Brain microvascular endothelial cell (primary cell): Measurements from ENCODE around the gene PAXX.
A peak's percentile ranks its signal among the peaks of the same experiment; 100 is the strongest.

Source experiments
- DNase-seq: peaks from one replicate; pipeline ENCODE4 v3.0.0-alpha.2; 2020
- H3K27ac ChIP-seq: fragments of 250-450 bp; sonication (Bioruptor Pico); 2 replicates; pipeline ENCODE4 v1.5.1; 2020; ENCODE audit warnings: mild to moderate bottlenecking, moderate library complexity
- H3K27me3 ChIP-seq: fragments of 250-450 bp; sonication (Bioruptor Pico); replicated peaks from 2 replicates; pipeline ENCODE4 v1.5.1; 2020; ENCODE audit warnings: mild to moderate bottlenecking
- H3K36me3 ChIP-seq: fragments of 250-450 bp; sonication (Bioruptor Pico); replicated peaks from 2 replicates; pipeline ENCODE4 v1.5.1; 2020; ENCODE audit warnings: mild to moderate bottlenecking
- H3K4me3 ChIP-seq: 2 replicates; pipeline ENCODE4 v1.5.1; 2011; ENCODE audit warnings: low read depth, mild to moderate bottlenecking, control low read depth, low read length, moderate library complexity
- in situ Hi-C: cut with HindIII; loops from 2 replicates; pipeline ENCODE4 v1.10.0; 2017; ENCODE audit warnings: low sequenced_read_pairs, low pct_ligation_motif_present
- TF ChIP-seq, protein P1 (sequence below): IDR thresholded peaks from 2 replicates; pipeline ENCODE4 v1.5.1; 2011; ENCODE audit warnings: low read depth, mild to moderate bottlenecking, moderate library complexity, low read length, control low read depth, inconsistent platforms; ENCODE audit errors: missing control alignments

The PAXX gene

DNA sequence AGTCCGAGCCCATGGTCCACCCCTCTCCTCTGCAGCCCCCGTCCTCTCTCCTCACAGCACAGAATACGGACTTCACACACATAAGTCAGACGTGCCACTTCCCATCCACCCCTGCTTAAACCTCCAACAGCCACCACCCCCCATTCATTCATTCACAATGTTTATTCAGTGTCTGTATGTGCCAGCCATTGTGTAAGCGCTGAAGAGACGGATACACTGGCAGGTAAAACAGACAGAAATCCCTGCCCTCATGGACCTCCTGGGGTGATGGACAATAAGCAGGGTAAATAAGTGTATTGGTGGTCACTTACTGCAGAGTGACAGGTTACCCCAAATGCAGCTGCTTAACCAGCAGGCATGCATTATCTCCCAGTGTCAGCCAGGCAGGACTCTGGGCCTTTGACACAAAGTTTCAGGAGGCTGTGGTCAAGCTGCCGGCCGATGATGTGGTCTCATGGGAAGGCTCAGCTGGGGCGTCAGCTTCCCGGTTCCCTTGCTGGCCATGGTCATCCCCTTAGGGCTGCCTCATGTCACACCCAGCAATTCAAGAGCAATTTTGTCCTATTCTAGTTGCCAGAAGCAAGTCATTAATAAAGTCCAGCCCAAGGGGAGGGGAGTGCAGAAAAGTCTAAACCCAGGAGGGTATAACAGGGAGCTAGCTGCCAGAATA lies 1.8 kb upstream of the PAXX start:
- no peak overlapping the region for H3K4me3 ChIP-seq
- no peak for DNase-seq
- TF ChIP-seq, protein P1, sequence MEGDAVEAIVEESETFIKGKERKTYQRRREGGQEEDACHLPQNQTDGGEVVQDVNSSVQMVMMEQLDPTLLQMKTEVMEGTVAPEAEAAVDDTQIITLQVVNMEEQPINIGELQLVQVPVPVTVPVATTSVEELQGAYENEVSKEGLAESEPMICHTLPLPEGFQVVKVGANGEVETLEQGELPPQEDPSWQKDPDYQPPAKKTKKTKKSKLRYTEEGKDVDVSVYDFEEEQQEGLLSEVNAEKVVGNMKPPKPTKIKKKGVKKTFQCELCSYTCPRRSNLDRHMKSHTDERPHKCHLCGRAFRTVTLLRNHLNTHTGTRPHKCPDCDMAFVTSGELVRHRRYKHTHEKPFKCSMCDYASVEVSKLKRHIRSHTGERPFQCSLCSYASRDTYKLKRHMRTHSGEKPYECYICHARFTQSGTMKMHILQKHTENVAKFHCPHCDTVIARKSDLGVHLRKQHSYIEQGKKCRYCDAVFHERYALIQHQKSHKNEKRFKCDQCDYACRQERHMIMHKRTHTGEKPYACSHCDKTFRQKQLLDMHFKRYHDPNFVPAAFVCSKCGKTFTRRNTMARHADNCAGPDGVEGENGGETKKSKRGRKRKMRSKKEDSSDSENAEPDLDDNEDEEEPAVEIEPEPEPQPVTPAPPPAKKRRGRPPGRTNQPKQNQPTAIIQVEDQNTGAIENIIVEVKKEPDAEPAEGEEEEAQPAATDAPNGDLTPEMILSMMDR = no peak
- H3K27ac ChIP-seq = no peak overlapping the region
- peaks cover 11% of the 10 kb centered on the region for H3K27me3 ChIP-seq
- in situ Hi-C loops = no loop called here
- H3K36me3 ChIP-seq = no peaks in the 10 kb centered on the region

DNA sequence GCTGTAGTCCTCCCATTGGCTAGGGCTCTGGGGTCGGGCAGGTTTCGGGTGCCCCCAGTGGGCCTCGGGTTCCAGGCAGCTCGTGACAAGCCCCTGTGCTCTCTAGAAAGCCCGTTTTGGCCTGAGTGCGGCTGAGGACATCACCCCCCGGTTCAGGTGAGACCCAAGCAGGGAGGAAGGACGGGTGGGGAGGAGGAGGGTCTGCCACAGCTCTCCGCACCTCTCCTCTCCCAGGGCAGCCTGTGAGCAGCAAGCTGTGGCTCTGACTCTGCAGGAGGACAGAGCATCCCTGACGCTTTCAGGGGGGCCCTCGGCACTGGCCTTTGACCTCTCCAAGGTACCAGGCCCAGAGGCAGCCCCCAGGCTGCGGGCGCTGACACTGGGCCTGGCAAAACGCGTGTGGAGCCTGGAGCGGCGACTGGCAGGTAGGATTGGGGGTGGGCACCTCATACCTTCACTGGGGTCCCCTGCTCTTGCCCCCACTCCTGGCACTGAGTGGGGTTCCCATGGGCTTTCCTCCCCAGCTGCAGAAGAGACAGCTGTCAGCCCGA lies 672 bp downstream of the PAXX start:
- Histone ChIP-seq H3K27ac (no peak overlapping the region), H3K36me3 (no peaks in the 10 kb centered on the region), H3K27me3 (no peaks in the 10 kb centered on the region), H3K4me3 (peak overlapping the region; percentile 65)
- in situ Hi-C loops = no loop called here
- TF ChIP-seq, protein P1 = no peak
- DNase-seq = no peak

DNA sequence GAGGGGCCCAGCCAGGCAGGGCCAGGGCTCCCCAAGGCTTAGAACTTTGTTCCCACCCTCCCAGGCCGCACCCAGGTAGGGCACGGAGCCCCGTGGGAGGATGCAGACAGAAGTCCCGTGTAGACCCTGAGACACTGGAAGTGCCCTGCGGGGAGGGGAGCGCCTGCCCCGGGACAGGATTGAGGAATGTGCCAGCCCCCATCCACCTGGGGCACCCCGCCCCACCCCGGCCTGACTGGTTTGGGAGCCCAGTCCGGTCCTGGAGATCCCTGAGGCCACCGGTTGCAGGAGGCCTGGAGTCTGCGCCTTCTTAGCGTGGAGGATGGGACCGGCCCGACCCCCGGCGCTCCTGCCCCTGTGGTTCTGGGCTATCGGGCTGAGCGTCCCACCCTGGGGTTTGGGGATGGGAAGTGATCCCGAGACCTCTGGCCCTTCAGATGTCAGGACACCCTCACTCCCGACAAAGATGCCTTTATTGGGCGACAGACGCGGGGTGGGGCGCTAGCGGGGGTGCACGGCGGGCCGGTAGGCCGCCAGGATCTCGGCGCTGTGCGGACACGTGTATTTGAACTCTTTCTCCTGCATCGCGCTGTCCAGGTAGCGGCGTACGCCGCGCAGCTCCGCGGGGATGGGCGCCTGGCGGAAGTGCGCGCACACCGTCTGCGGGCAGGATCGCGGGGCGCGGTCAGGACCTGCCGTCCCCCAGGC lies 2.1 kb downstream of the PAXX start:
- Histone ChIP-seq H3K27ac (no peak overlapping the region), H3K4me3 (no peak overlapping the region), H3K27me3 (no peaks in the 10 kb centered on the region), H3K36me3 (no peaks in the 10 kb centered on the region)
- TF ChIP-seq, protein P1 = no peak
- in situ Hi-C loops = no loop called here
- no peak for DNase-seq

DNA sequence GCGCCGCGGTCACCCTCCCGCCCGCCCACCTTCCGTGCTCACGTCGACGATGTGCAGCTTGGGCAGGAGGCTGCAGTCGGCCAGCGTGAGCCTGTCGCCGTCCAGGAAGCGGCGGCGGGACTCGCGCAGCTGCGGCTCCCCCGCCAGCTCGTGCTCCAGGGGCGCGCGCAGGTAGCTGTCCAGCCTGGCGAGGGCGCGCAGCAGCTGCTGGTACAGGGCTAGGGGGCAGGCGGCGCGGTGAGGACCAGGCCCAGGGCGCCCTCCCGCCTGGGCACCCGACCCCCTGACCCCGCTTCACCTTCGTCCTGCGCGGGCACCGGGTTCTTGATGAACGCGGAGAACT lies 2.6 kb downstream of the PAXX start:
- H3K27me3 ChIP-seq = no peaks in the 10 kb centered on the region
- peak overlapping the region; percentile 9 for H3K4me3 ChIP-seq
- no peak overlapping the region for H3K27ac ChIP-seq
- TF ChIP-seq, protein P1 = no peak
- no peaks in the 10 kb centered on the region for H3K36me3 ChIP-seq
- in situ Hi-C loops = no loop called here
- no peak for DNase-seq

DNA sequence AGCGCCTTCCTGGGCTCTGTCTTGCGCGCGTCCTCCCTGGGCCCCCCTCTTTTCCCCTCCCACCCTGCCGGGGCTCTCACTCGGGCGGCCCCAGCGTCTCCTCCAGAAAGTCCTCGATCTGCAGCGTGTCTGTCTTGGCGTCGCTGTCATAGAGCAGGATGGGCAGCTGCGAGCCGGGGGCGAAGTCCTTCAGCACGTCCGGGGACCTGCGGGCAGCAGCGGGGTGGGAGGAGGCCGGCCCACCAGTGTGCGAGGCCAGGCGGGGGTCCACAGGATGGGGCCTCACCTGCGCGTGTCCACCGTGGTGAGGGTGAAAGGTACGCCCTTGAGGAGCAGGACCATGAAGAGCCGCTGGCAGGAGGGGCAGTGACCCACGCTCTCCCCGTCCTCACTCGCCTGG lies 3.1 kb downstream of the PAXX start:
- H3K27me3 ChIP-seq = no peaks in the 10 kb centered on the region
- DNase-seq = no peak
- in situ Hi-C loops = no loop called here
- H3K27ac ChIP-seq = no peak overlapping the region
- H3K4me3 ChIP-seq = peak overlapping the region; percentile 17
- TF ChIP-seq, protein P1 = no peak
- no peaks in the 10 kb centered on the region for H3K36me3 ChIP-seq
